GM23338 (cell line): ENCODE data around the gene LPP. TPM values are rescaled to one million over a fixed set of nuclear protein-coding genes. Genes with fewer than 3 reads are reported as not detected.

Source experiments
- ATAC-seq: fragments of 200-7000 bp; cut with Tn5 transposase; 3 replicates; pipeline ENCODE4 v1.9.1; 2020
- DNase-seq: peaks from one replicate; pipeline ENCODE4 v3.0.0-alpha.2; 2015; ENCODE audit warnings: low spot score
- H2AFZ ChIP-seq: fragments of 200-600 bp; sonication (generic); 2 replicates; pipeline ENCODE4 v1.8.0; 2016; ENCODE audit warnings: antibody characterized with exemption, mild to moderate bottlenecking, moderate library complexity
- H3F3A ChIP-seq: fragments of 200-600 bp; sonication (generic); replicated peaks from 2 replicates; pipeline ENCODE4 v1.8.0; 2017; ENCODE audit warnings: antibody characterized with exemption, mixed run types, low read depth
- H3K27ac ChIP-seq: fragments of 200-600 bp; sonication (generic); 2 replicates; pipeline ENCODE4 v1.6.1; 2016; ENCODE audit warnings: low read depth
- H3K27me3 ChIP-seq: fragments of 200-600 bp; sonication (generic); 2 replicates; pipeline ENCODE4 v1.8.0; 2016; ENCODE audit warnings: mild to moderate bottlenecking, mixed run types, moderate library complexity; ENCODE audit not compliant: insufficient read depth
- H3K36me3 ChIP-seq: fragments of 200-600 bp; sonication (generic); 2 replicates; pipeline ENCODE4 v1.8.0; 2016; ENCODE audit warnings: mild to moderate bottlenecking; ENCODE audit not compliant: insufficient read depth
- H3K4me1 ChIP-seq: fragments of 200-600 bp; sonication (generic); 2 replicates; pipeline ENCODE4 v1.8.0; 2016; ENCODE audit warnings: mild to moderate bottlenecking, moderate library complexity; ENCODE audit not compliant: insufficient read depth
- H3K4me2 ChIP-seq: fragments of 200-600 bp; sonication (generic); 2 replicates; pipeline ENCODE4 v1.7.1; 2017; ENCODE audit warnings: mixed run types
- H3K4me3 ChIP-seq: fragments of 200-600 bp; sonication (generic); 2 replicates; pipeline ENCODE4 v1.6.1; 2016; ENCODE audit warnings: mixed run types
- H3K79me2 ChIP-seq: fragments of 200-600 bp; sonication (generic); replicated peaks from 2 replicates; pipeline ENCODE4 v1.8.0; 2017; ENCODE audit warnings: mild to moderate bottlenecking; ENCODE audit not compliant: insufficient read depth
- H3K9me2 ChIP-seq: fragments of 200-600 bp; sonication (generic); 2 replicates; pipeline ENCODE4 v1.8.0; 2017; ENCODE audit not compliant: insufficient read depth
- H4K20me1 ChIP-seq: fragments of 200-600 bp; sonication (generic); replicated peaks from 2 replicates; pipeline ENCODE4 v1.8.0; 2017; ENCODE audit warnings: mild to moderate bottlenecking; ENCODE audit not compliant: insufficient read depth
- H3K27ac Mint-ChIP-seq: 2 replicates; pipeline ENCODE4 v1.8.0; 2020; ENCODE audit warnings: inconsistent platforms, mild to moderate bottlenecking, moderate library complexity, mixed read lengths
- H3K27me3 Mint-ChIP-seq: 3 replicates; pipeline ENCODE4 v1.8.0; 2022; ENCODE audit warnings: low read depth, mild to moderate bottlenecking, moderate library complexity, mixed read lengths, inconsistent platforms; ENCODE audit not compliant: insufficient read depth, poor library complexity
- H3K36me3 Mint-ChIP-seq: 3 replicates; pipeline ENCODE4 v1.8.0; 2021; ENCODE audit warnings: low read depth, mild to moderate bottlenecking, inconsistent platforms, moderate library complexity, mixed read lengths
- H3K4me1 Mint-ChIP-seq: 3 replicates; pipeline ENCODE4 v1.8.0; 2020; ENCODE audit warnings: mild to moderate bottlenecking, inconsistent platforms, mixed read lengths
- H3K4me3 Mint-ChIP-seq: 3 replicates; pipeline ENCODE4 v1.8.0; 2021; ENCODE audit warnings: moderate library complexity, mild to moderate bottlenecking, inconsistent platforms, mixed read lengths
- H3K9me3 Mint-ChIP-seq: 3 replicates; pipeline ENCODE4 v1.8.0; 2020; ENCODE audit warnings: moderate library complexity, mild to moderate bottlenecking, inconsistent platforms, mixed read lengths
- CREB1 ChIP-seq: fragments of 250-450 bp; sonication (Bioruptor Pico); IDR thresholded peaks from 2 replicates; pipeline ENCODE4 v1.5.0; 2020; ENCODE audit warnings: low read depth, mild to moderate bottlenecking, moderate library complexity
- CTCF ChIP-seq, 2 experiments: fragments of 200-600 bp in 1 of 2; sonication (generic) in 1 of 2; conservative IDR thresholded peaks; 2 replicates each; pipeline versions ENCODE4 v1.5.1 to v1.6.1; 2016 to 2017; ENCODE audit warnings: antibody characterized with exemption in 2 of 2, low read depth in 2 of 2, mild to moderate bottlenecking in 2 of 2, moderate library complexity in 1 of 2
- ETS1 ChIP-seq: IDR thresholded peaks from 2 replicates; pipeline ENCODE4 v1.6.1; 2016; ENCODE audit warnings: antibody characterized with exemption
- EZH2 ChIP-seq: fragments of 200-600 bp; sonication (generic); IDR thresholded peaks from one replicate; pipeline ENCODE4 v1.8.0; 2017; ENCODE audit warnings: antibody characterized with exemption, mild to moderate bottlenecking, low read depth; ENCODE audit not compliant: unreplicated experiment
- EZH2phosphoT487 ChIP-seq: fragments of 200-600 bp; sonication (generic); IDR thresholded peaks from one replicate; pipeline ENCODE4 v1.8.1; 2018; ENCODE audit warnings: antibody characterized with exemption; ENCODE audit not compliant: unreplicated experiment
- JUNB ChIP-seq: IDR thresholded peaks from one replicate; pipeline ENCODE4 v1.6.1; 2016; ENCODE audit warnings: antibody characterized with exemption; ENCODE audit not compliant: unreplicated experiment
- NANOG ChIP-seq: IDR thresholded peaks from 2 replicates; pipeline ENCODE4 v1.6.1; 2016; ENCODE audit warnings: antibody characterized with exemption, borderline replicate concordance
- POLR2AphosphoS5 ChIP-seq: IDR thresholded peaks from 2 replicates; pipeline ENCODE4 v1.6.1; 2016; ENCODE audit warnings: antibody characterized with exemption, low read depth
- REST ChIP-seq: IDR thresholded peaks from one replicate; pipeline ENCODE4 v1.6.1; 2018; ENCODE audit warnings: antibody characterized with exemption; ENCODE audit not compliant: unreplicated experiment
- STAT1 ChIP-seq: IDR thresholded peaks from one replicate; pipeline ENCODE4 v1.6.1; 2016; ENCODE audit warnings: antibody characterized with exemption; ENCODE audit not compliant: unreplicated experiment
- ZNF114 ChIP-seq: fragments of 250-450 bp; sonication (Bioruptor Pico); IDR thresholded peaks from 2 replicates; pipeline ENCODE4 v1.5.0; 2020; ENCODE audit warnings: mild to moderate bottlenecking, moderate library complexity
- ZNF331 ChIP-seq: fragments of 250-450 bp; sonication (Bioruptor Pico); IDR thresholded peaks from 2 replicates; pipeline ENCODE4 v1.5.0; 2020; ENCODE audit warnings: low read depth, mild to moderate bottlenecking, moderate library complexity
- ZNF462 ChIP-seq: fragments of 250-450 bp; sonication (Bioruptor Pico); IDR thresholded peaks from 2 replicates; pipeline ENCODE4 v1.5.0; 2020; ENCODE audit warnings: mild to moderate bottlenecking, moderate library complexity
- polyA plus RNA-seq: library from polyadenylated mRNA; unstranded; fragments of >200 nt; fragmentation: Nextera tagmentation; extraction: Ambion mirVana; gene quantifications from 2 replicates; pipeline ENCODE4 v1.2.1, GENCODE V29; 2016
- total RNA-seq: library from RNA; depleted of rRNA; stranded (reverse); fragments of >200 nt; shearing (Covaris generic); gene quantifications from 2 replicates; pipeline ENCODE4 v1.2.3, GENCODE V29; 2014

The LPP gene
- total and polyA plus RNA-seq, 2 experiments from 2014 or later: 23.0 to 35.2 TPM

GRCh38 chr3:188246905-188247304 is 92.9 kb downstream of the LPP start:
- Mint-ChIP-seq H3K4me3 (no peak overlapping the region), H3K4me1 (no peaks in the 10 kb centered on the region), H3K27me3 (peaks cover 2% of the 10 kb centered on the region), H3K27ac (no peak overlapping the region), H3K36me3 (no peaks in the 10 kb centered on the region; the same call in 1 of the 3 replicates), H3K9me3 (no peaks in the 10 kb centered on the region)
- no peaks in the 10 kb centered on the region for H3K9me2 ChIP-seq
- TF ChIP-seq ZNF462 (CRISPR knock-in tag): no peak
- no peak for TF ChIP-seq POLR2AphosphoS5
- TF ChIP-seq ETS1: no peak
- no peak for TF ChIP-seq STAT1
- no peak for TF ChIP-seq JUNB
- TF ChIP-seq REST: no peak
- no peak for TF ChIP-seq ZNF331 (CRISPR knock-in tag)
- no peak for TF ChIP-seq ZNF114 (CRISPR knock-in tag)
- TF ChIP-seq NANOG: no peak
- no peak for TF ChIP-seq EZH2phosphoT487
- TF ChIP-seq EZH2: no peak
- no peak for TF ChIP-seq CREB1
- TF ChIP-seq CTCF (conservative IDR thresholded peaks at IDR 0.05; ENCODE audit: low read depth in 2 of 2): no peak
- DNase-seq: no peak
- no peak overlapping the region for H3K4me3 ChIP-seq
- H2AFZ ChIP-seq: no peak overlapping the region
- H3K27ac ChIP-seq: no peak overlapping the region
- H3F3A ChIP-seq: no peaks in the 10 kb centered on the region
- no peaks in the 10 kb centered on the region; the same call in 1 of the 2 replicates for H3K36me3 ChIP-seq
- H3K27me3 ChIP-seq: no peaks in the 10 kb centered on the region
- H3K4me1 ChIP-seq: no peaks in the 10 kb centered on the region
- ATAC-seq: no peak
- peaks cover 11% of the 10 kb centered on the region; the same call in 1 of the 2 replicates for H3K79me2 ChIP-seq
- H4K20me1 ChIP-seq: no peaks in the 10 kb centered on the region
- H3K4me2 ChIP-seq: no peak overlapping the region
